Transverse colon (tissue), 4 donors: ENCODE measurements around the gene BDKRB1.

Experiments used
- CTCF ChIP-seq, 5 experiments: fragments of 200-600 bp in 3 of 5; fragments of 450-650 bp in 2 of 5; sonication (generic) in 3 of 5; IDR thresholded peaks; 1 replicate in 2 of 5; 2 replicates in 3 of 5; pipeline ENCODE4 v1.5.1; 2016 to 2017; ENCODE audit warnings: antibody characterized with exemption in 5 of 5, inconsistent platforms in 3 of 5, mild to moderate bottlenecking in 2 of 5, moderate library complexity in 1 of 5
- POLR2AphosphoS5 ChIP-seq, 3 donors: sonication (generic); formaldehyde crosslinking; IDR thresholded peaks; one replicate each; pipeline ENCODE4 v1.6.1; 2016; ENCODE audit warnings: antibody characterized with exemption in 3 of 3

- TF ChIP-seq CTCF (IDR thresholded peaks at IDR 0.05) (no peak), POLR2AphosphoS5 (IDR thresholded peaks at IDR 0.05) (no peak)
Observed at GRCh38 chr14:96216627-96217026, 39.4 kb upstream of the BDKRB1 start.
